H9 (cell line): ENCODE data around the gene SLC22A5. TPM values are rescaled to one million over a fixed set of nuclear protein-coding genes. Genes with fewer than 3 reads are reported as not detected.

Experiments used
- DNase-seq: peaks from one replicate; pipeline ENCODE4 v3.0.0-alpha.2; 2017
- H2AFZ ChIP-seq: one replicate; pipeline ENCODE4 v1.6.1; 2013; ENCODE audit warnings: mild to moderate bottlenecking, low read length, control low read depth, moderate library complexity
- H2AK5ac ChIP-seq: 2 replicates; pipeline ENCODE4 v1.6.1; 2013; ENCODE audit warnings: low read length, control low read depth, mixed read lengths; ENCODE audit not compliant: insufficient read length
- H2BK120ac ChIP-seq: one replicate; pipeline ENCODE4 v1.6.1; 2013; ENCODE audit warnings: low read depth, mild to moderate bottlenecking, low read length, control low read depth, inconsistent platforms; ENCODE audit not compliant: poor library complexity, severe bottlenecking
- H2BK12ac ChIP-seq: 2 replicates; pipeline ENCODE4 v1.6.1; 2013; ENCODE audit warnings: low read length, control low read depth, mixed read lengths, low read depth; ENCODE audit not compliant: insufficient read length
- H2BK15ac ChIP-seq: 2 replicates; pipeline ENCODE4 v1.6.1; 2013; ENCODE audit warnings: low read depth, low read length, control low read depth
- H2BK20ac ChIP-seq: one replicate; pipeline ENCODE4 v1.6.1; 2013; ENCODE audit warnings: low read depth, mild to moderate bottlenecking, low read length, control low read depth, inconsistent platforms; ENCODE audit not compliant: poor library complexity, severe bottlenecking
- H2BK5ac ChIP-seq: 2 replicates; pipeline ENCODE4 v1.6.1; 2013; ENCODE audit warnings: low read length, control low read depth, mixed read lengths; ENCODE audit not compliant: insufficient read length
- H3K14ac ChIP-seq: 2 replicates; pipeline ENCODE4 v1.6.1; 2013; ENCODE audit warnings: low read length, control low read depth; ENCODE audit not compliant: insufficient read depth
- H3K18ac ChIP-seq: 2 replicates; pipeline ENCODE4 v1.6.1; 2013; ENCODE audit warnings: low read depth, mild to moderate bottlenecking, mixed read lengths, low read length, control low read depth; ENCODE audit not compliant: insufficient read length
- H3K23ac ChIP-seq: 2 replicates; pipeline ENCODE4 v1.6.1; 2013; ENCODE audit warnings: low read length, control low read depth, mixed read lengths, low read depth; ENCODE audit not compliant: insufficient read length
- H3K23me2 ChIP-seq: 2 replicates; pipeline ENCODE4 v1.6.1; 2013; ENCODE audit warnings: low read depth, mild to moderate bottlenecking, mixed read lengths, low read length, control low read depth; ENCODE audit not compliant: insufficient read length, poor library complexity, severe bottlenecking
- H3K27ac ChIP-seq: 2 replicates; pipeline ENCODE4 v1.5.1; 2013; ENCODE audit warnings: low read length, control low read depth, mixed read lengths, low read depth; ENCODE audit not compliant: insufficient read length
- H3K27me3 ChIP-seq: 2 replicates; pipeline ENCODE4 v1.6.1; 2013; ENCODE audit warnings: low read length, control low read depth, inconsistent platforms; ENCODE audit not compliant: insufficient read depth
- H3K4ac ChIP-seq: 2 replicates; pipeline ENCODE4 v1.6.1; 2013; ENCODE audit warnings: low read depth, mild to moderate bottlenecking, control low read depth, inconsistent platforms, low read length, moderate library complexity
- H3K4me1 ChIP-seq: 2 replicates; pipeline ENCODE4 v1.6.1; 2013; ENCODE audit warnings: low read length, control low read depth, inconsistent platforms; ENCODE audit not compliant: insufficient read depth
- H3K4me2 ChIP-seq: 2 replicates; pipeline ENCODE4 v1.6.1; 2013; ENCODE audit warnings: low read length, control low read depth, mixed read lengths; ENCODE audit not compliant: insufficient read length, insufficient read depth
- H3K56ac ChIP-seq: 2 replicates; pipeline ENCODE4 v1.6.1; 2013; ENCODE audit warnings: low read depth, mild to moderate bottlenecking, mixed read lengths, low read length, control low read depth; ENCODE audit not compliant: insufficient read length
- H3K79me1 ChIP-seq: 2 replicates; pipeline ENCODE4 v1.6.1; 2013; ENCODE audit warnings: low read depth, mild to moderate bottlenecking, moderate library complexity, low read length, control low read depth, inconsistent platforms; ENCODE audit not compliant: insufficient read depth, poor library complexity, severe bottlenecking
- H3K79me2 ChIP-seq: 2 replicates; pipeline ENCODE4 v1.6.1; 2013; ENCODE audit warnings: low read length, control low read depth, inconsistent platforms; ENCODE audit not compliant: insufficient read depth
- H3K9ac ChIP-seq: 2 replicates; pipeline ENCODE4 v1.6.1; 2013; ENCODE audit warnings: low read length, control low read depth, mixed read lengths; ENCODE audit not compliant: insufficient read length; ENCODE audit errors: extremely low read depth
- H3K9me3 ChIP-seq: one replicate; pipeline ENCODE4 v1.6.1; 2013; ENCODE audit warnings: low read depth, low read length, inconsistent platforms; ENCODE audit not compliant: control insufficient read depth
- H3T11ph ChIP-seq: one replicate; pipeline ENCODE4 v1.6.1; 2013; ENCODE audit warnings: mild to moderate bottlenecking, low read length, control low read depth, inconsistent platforms
- H4K20me1 ChIP-seq: one replicate; pipeline ENCODE4 v1.6.1; 2013; ENCODE audit not compliant: control insufficient read depth, insufficient read length, insufficient read depth
- H4K5ac ChIP-seq: 2 replicates; pipeline ENCODE4 v1.6.1; 2013; ENCODE audit warnings: low read depth, mild to moderate bottlenecking, mixed read lengths, low read length, control low read depth; ENCODE audit not compliant: insufficient read length
- H4K8ac ChIP-seq: replicated peaks from 2 replicates; pipeline ENCODE4 v1.6.1; 2013; ENCODE audit warnings: low read length, control low read depth, mixed read lengths, low read depth; ENCODE audit not compliant: insufficient read length
- H4K91ac ChIP-seq: 2 replicates; pipeline ENCODE4 v1.6.1; 2013; ENCODE audit warnings: low read depth, mild to moderate bottlenecking, moderate library complexity, mixed read lengths, low read length, control low read depth; ENCODE audit not compliant: insufficient read length
- H3K27ac Mint-ChIP-seq, 3 experiments: 2 replicates in 2 of 3; 3 replicates in 1 of 3; pipeline ENCODE4 v1.8.0; 2020 to 2021; ENCODE audit warnings: mixed read lengths in 3 of 3, mild to moderate bottlenecking in 1 of 3, moderate library complexity in 1 of 3
- H3K27me3 Mint-ChIP-seq: 2 replicates; pipeline ENCODE4 v1.8.0; 2021; ENCODE audit warnings: low read depth, mild to moderate bottlenecking, moderate library complexity, mixed read lengths
- H3K36me3 Mint-ChIP-seq, 3 experiments: 2 replicates in 2 of 3; 3 replicates in 1 of 3; pipeline ENCODE4 v1.8.0; 2020 to 2021; ENCODE audit warnings: low read depth in 3 of 3, mixed read lengths in 3 of 3; ENCODE audit not compliant: insufficient read depth in 1 of 3
- H3K4me1 Mint-ChIP-seq, 2 experiments: 2 replicates each; pipeline ENCODE4 v1.8.0; 2020; ENCODE audit warnings: mixed read lengths in 2 of 2
- H3K4me3 Mint-ChIP-seq, 2 experiments: 2 replicates in 1 of 2; 3 replicates in 1 of 2; pipeline ENCODE4 v1.8.0; 2020 to 2021; ENCODE audit warnings: mild to moderate bottlenecking in 2 of 2, mixed read lengths in 2 of 2, moderate library complexity in 1 of 2
- H3K9me3 Mint-ChIP-seq, 2 experiments: 2 replicates in 1 of 2; 3 replicates in 1 of 2; pipeline ENCODE4 v1.8.0; 2020; ENCODE audit warnings: mild to moderate bottlenecking in 2 of 2, mixed read lengths in 2 of 2, moderate library complexity in 1 of 2
- WGBS: extraction: QIAGEN DNeasy Blood & Tissue Kit; methylation state at CpG from one replicate; pipeline ENCODE4 v1.1.7; 2013; ENCODE audit warnings: missing lambda C conversion rate, low lambda C conversion rate, mixed read lengths; ENCODE audit not compliant: insufficient read length; ENCODE audit errors: extremely low coverage; 5-methylcytosine and 5-hydroxymethylcytosine counted together
- total RNA-seq: library from RNA; stranded (reverse); gene quantifications from 2 replicates; pipeline ENCODE4 v1.2.1, GENCODE V29; 2021
- TF ChIP-seq, protein P1 (sequence below): fragments of 200-600 bp; sonication (generic); conservative IDR thresholded peaks from 3 replicates; pipeline ENCODE4 v1.8.0; 2021; ENCODE audit warnings: antibody characterized with exemption, mild to moderate bottlenecking

Gene SLC22A5
- total RNA-seq, 1 experiment from 2014 or later: 3.4 TPM

DNA sequence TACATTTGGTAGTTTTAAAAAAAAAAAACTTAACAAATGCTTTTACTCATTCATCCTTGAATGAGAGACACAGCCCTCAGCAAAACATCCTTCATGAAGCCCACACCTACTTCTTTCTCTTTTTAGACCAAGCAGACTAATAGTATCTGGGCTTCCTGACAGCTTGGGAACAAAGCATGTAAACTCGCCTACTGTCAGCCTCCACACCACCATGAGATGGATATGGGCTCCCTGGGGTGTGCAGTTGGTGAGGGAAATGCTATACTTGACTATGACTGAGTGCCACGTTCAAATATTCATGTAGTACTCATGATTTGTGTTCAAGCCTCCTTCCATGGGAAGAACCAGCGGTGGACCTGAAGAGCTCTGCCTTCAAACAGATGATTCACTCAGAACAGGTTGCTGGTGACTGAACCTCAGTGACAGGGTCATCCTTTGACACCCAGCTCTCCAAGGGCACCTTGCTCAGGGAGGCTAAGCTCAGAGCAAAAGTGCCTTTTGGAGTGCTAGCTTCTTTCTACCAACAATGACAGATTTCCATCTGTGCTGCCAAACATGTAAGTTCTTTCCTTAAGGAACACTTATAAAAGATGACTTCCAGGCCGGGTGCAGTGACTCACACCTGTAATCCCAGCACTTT, 36.8 kb downstream of the SLC22A5 start:
- H3K9ac ChIP-seq: no peak overlapping the region
- TF ChIP-seq, protein P1, sequence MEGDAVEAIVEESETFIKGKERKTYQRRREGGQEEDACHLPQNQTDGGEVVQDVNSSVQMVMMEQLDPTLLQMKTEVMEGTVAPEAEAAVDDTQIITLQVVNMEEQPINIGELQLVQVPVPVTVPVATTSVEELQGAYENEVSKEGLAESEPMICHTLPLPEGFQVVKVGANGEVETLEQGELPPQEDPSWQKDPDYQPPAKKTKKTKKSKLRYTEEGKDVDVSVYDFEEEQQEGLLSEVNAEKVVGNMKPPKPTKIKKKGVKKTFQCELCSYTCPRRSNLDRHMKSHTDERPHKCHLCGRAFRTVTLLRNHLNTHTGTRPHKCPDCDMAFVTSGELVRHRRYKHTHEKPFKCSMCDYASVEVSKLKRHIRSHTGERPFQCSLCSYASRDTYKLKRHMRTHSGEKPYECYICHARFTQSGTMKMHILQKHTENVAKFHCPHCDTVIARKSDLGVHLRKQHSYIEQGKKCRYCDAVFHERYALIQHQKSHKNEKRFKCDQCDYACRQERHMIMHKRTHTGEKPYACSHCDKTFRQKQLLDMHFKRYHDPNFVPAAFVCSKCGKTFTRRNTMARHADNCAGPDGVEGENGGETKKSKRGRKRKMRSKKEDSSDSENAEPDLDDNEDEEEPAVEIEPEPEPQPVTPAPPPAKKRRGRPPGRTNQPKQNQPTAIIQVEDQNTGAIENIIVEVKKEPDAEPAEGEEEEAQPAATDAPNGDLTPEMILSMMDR: no peak
- H3K18ac ChIP-seq: no peak overlapping the region
- H2AFZ ChIP-seq: no peak overlapping the region
- DNase-seq: no peak
- no peak overlapping the region for H3K27ac Mint-ChIP-seq
- H3K4me3 Mint-ChIP-seq: no peak overlapping the region
- no peaks in the 10 kb centered on the region for H3K9me3 ChIP-seq
- no peak overlapping the region for H3T11ph ChIP-seq
- H3K14ac ChIP-seq: no peak overlapping the region
- H3K4ac ChIP-seq: no peak overlapping the region
- no peak overlapping the region for H3K56ac ChIP-seq
- no peaks in the 10 kb centered on the region for H4K20me1 ChIP-seq
- H3K23me2 ChIP-seq: peaks cover 4% of the 10 kb centered on the region
- H3K4me2 ChIP-seq: no peak overlapping the region
- H3K4me1 Mint-ChIP-seq: peaks cover 5 to 6% of the 10 kb centered on the region in 2 experiments
- no peak overlapping the region for H4K8ac ChIP-seq
- H3K27ac ChIP-seq: no peak overlapping the region
- no peak overlapping the region for H2BK120ac ChIP-seq
- no peak overlapping the region for H3K23ac ChIP-seq
- no peaks in the 10 kb centered on the region for H3K4me1 ChIP-seq
- H2BK15ac ChIP-seq: no peak overlapping the region
- peaks cover 32% of the 10 kb centered on the region for H3K27me3 Mint-ChIP-seq
- H3K79me1 ChIP-seq: no peaks in the 10 kb centered on the region
- H4K91ac ChIP-seq: no peak overlapping the region
- H2AK5ac ChIP-seq: no peak overlapping the region
- H4K5ac ChIP-seq: no peak overlapping the region
- no peaks in the 10 kb centered on the region for H3K27me3 ChIP-seq
- H3K36me3 Mint-ChIP-seq: peaks cover 0 to 4% (median 0%) of the 10 kb centered on the region in 3 experiments; a peak in 1 of 7 replicates
- H3K9me3 Mint-ChIP-seq: peaks cover 2 to 4% of the 10 kb centered on the region in 2 experiments; a peak in 3 of 5 replicates
- H2BK12ac ChIP-seq: no peak overlapping the region
- no CpG with 5 or more reads among the region's 4 CpGs for WGBS
- H2BK5ac ChIP-seq: no peak overlapping the region
- H2BK20ac ChIP-seq: no peak overlapping the region
- H3K79me2 ChIP-seq: no peaks in the 10 kb centered on the region
